GM19455 (cell line): ENCODE results near the gene PREPL.

Experiments
- ATAC-seq: cut with Tn5 transposase; IDR thresholded peaks from one replicate; pipeline ENCODE4 v1.9.1; 2021; ENCODE audit not compliant: unreplicated experiment

The PREPL gene

DNA sequence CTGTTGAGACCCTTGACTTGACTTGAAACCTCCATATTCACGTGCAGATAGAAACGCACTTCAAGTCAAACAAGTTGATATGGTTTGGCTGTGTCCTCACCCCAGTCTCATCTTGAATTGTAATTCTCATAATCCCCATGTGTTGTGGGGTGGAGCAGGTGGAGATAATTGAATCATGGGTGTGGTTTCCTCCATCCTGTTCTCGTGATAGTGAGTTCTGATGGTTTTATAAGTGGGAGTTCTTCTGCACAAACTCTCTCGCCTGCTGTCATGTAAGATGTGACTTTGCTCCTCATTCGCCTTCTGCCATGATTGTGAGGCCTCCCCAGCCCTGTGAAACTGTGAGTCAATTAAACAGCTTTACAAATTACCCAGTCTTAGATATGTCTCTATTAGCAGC, 64.6 kb downstream of the PREPL start:
- ATAC-seq = no peak

DNA sequence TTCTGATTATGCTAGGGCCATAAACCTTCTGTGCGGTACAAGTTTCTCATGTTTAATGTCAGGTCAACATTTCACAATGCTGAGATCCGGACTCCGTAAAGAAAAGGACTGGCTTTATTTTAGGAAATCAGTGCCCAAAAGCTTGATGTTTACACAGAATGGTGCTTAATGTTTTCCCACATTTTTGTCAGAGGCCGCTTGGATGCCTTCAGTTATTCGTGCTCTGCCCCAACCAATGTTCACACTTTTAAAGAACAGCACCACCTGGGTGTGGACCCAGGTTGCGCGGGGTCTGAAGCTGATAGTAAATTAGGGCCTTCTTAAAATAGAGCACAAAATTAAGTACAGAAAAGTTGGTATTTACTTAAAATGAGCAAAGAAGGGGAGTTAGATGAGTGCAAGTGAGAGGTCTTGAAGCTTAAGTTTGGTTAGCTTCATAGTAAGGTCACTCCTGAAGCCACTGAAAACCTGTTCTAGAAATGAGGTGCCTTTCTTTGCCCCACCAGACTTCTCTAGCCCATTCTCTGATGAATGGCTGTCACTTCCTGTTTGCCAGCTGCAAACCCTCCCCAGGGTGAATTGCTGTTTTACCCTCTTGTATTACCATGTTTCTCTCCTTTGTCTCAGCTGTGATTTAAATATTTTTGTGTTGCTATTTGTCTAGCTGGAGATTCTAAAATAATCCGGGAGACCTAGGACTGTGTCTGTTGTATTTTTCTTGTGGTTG, 65.5 kb downstream of the PREPL start:
- ATAC-seq = no peak

DNA sequence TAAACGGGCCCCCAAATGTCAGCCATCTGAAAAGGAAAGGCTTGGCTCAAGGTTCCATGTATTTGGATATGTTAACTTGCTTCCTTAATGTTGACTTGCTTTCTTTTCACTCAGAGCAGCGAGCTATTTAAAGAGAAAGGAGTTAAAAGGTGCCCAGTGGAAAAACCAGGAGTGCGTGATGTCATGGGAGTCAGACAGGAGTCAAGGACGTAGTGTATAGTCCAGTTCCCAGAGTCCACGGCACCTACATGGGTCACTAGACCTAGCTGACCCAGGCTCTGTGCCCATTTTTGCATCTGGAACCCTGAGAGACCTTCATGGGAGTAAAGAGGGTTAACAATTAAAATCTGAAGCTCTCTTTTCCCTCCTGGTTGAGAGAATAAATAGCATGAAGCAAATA, 66.2 kb downstream of the PREPL start:
- no peak for ATAC-seq

DNA sequence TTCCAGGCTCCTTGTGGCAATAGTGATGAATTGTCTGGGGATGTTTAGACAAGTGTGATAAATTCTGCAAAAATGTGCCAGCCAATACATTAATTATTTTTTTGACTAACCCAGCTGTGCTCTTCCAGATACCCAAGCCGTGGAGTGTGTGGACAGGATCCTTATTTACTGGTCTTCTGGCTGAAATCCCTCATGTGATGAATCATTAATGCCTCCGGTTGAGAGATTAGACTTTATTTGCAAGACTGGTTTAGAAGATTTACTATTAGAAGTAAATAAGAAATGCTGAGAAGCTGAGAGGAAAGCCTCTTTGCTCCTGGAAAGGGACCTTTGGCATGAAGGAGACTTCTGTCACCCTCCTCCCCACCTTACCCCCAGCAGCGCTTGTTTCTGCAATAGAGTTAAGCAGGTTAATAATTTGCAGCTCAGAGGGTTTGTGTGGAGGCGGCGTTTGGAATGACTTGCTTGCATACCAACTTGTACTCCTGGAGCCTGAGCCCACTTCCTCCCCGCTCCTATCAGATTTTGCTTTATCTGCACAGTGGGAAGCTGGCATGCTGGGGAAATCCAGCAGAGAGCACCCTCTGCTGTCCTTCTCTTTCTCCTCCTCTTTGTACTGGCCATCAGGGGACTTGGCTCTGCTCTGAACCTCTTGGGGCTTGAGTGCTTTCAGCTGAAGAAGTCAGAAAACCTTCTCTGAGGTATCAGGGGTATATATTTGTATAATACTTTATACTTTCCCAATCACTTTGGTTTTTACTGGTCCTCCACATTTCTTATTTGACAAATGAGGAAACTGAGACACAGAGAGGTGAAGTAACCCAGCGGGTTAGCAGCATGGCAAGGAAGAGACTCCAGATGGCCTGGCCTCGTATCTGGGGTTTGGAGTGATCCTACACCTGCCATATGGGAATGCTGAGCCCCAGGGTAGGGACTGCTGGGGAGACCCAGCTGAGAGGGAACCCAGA, 69.7 kb downstream of the PREPL start:
- ATAC-seq = no peak

GRCh38 chr2:44290261-44290660, 71.0 kb downstream of the PREPL start:
- ATAC-seq = no peak

DNA sequence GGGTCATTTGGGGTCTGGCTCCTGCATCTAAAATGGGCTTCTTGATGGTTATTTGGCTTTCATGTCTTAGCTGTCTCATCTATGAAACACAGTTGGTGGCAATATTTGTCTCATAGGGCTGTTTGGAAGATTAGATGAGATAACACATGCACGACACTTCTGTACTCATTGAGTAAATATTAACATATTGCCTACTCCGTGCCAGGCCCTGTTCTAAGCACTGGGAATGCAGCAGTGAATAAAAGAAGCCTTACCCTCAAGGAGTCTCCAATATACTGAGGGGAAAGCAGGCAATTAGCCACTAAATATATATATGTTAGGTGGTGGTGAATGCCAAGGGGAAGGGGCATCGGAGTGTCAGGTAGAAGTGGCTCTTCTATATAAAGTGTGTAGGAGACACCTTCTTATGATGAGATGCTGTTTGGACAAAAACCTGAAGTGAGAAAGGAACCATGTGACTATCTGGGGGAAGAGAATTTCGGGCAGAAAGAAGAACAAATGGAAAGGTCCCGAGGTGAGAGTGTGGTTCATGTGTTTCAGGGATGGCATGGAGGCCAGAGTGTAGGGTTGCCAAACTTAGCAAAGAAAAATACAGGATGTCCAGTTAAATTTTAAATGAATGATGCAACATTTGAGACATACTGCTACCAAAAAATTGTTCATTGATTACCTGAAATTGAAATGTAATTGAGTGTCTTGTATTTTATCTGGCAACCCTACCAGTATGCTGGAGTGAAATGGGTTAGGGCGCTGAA, 74.2 kb downstream of the PREPL start:
- no peak for ATAC-seq

GRCh38 chr2:44286119-44286883, 75.0 kb downstream of the PREPL start:
- no peak for ATAC-seq

- ATAC-seq = no peak
Measured at GRCh38 chr2:44285174-44285573, 76.1 kb downstream of the PREPL start.

GRCh38 chr2:44283116-44283666, 78.1 kb downstream of the PREPL start:
- ATAC-seq = no peak

- no peak for ATAC-seq
Measured at GRCh38 chr2:44280869-44281268, 80.4 kb downstream of the PREPL start.

- ATAC-seq = no peak
Measured at GRCh38 chr2:44277541-44277940, 83.8 kb downstream of the PREPL start.

GRCh38 chr2:44275927-44276303, 85.4 kb downstream of the PREPL start:
- ATAC-seq = no peak

- ATAC-seq = no peak
Measured at GRCh38 chr2:44273596-44273995, 87.7 kb downstream of the PREPL start.

DNA sequence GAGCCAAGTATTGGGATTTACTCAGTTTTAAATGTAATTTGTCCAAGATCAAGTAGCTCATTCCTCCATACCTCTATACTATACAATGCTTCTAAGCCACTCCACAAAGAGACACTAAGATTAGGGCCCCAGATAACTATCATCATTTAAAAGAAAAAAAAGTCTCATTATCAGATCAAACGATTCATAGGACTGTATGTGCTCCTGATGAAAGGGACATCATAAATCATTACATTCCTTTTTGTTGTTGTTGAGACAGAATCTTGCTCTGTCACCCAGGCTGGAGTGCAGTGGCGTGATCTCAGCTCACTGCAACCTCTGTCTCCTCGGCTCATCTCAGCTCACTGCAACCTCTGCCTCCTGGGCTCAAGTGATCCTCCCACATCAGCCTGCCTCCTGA, 88.2 kb downstream of the PREPL start:
- no peak for ATAC-seq

DNA sequence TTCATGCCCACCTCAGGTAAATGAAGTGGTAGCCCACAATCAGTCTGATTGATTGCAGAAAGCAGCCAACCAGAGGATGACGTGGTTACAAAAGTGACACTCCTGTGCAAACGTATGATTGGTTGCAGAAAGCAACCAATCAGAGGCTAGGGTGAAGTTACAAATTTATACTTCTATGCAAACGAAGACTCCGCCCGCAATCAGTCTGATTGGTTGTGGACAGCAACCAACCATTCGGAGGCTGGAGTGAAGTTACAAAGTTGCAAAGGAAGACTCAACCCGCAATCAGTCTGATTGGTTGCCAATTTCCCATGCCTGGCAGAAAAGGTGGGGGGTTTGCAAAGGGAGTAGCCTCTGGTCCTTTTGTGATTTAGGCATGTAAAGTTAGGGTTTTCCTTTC, 90.0 kb downstream of the PREPL start:
- no peak for ATAC-seq

DNA sequence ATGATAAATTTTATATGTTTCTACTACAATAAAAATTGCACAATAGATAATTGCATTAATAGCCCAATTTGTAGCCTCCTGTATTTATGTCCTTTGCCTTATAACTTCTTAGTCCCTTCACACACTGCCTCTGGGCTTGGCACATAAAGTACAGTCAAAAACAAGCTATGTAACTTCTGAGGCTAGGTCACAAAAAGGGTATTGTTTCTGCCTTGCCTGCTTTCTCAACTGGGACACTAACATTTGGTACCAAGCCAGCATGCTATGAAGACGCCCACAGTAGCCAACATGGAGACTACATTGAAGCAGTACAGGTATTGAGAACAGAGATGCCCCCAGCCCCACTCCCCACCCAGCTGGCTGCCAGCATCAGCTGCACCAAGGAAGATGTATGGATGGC, 91.5 kb downstream of the PREPL start:
- no peak for ATAC-seq

DNA sequence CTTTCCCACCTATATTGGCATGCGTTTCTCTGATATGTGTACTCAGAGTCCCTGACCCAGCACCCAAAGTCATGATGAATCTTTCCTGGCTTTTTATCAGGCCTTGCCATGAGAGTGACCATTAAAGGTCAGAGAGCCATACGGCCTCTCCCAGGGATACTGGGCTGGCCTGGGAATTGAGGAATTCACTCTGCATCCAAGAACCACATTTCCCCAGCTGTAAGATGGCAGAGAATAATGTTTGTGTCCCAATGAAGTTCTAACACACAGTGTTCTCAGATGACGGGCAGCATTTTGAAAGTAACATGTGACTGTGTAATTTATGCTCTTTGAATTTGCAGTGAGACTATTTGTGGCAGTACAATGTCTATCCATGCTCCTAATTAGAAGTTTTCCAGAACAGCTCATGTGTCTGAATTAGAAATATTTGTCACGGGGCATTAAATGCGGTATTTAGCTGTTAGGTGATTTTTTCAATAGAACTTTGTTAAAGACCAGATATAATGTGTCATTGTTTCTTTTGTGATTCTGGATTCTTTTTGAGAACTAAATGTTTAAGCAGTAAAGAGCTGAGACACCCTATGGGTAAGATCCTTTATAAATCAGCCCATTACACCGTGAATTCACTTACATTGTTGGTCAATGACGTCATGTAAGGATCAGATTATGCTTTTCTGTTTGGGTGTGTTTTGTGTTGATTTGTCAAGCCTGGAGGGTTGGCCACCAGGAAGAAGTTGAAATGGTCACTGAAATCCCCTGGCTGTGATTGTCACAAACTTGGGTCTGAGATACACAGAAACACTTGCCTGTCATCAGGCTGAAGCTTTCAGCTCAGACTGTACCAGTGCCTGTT, 93.3 kb downstream of the PREPL start:
- no peak for ATAC-seq
